NCI-H146 (cell line): ENCODE results near the gene TMEM41A.
"Not testable (repeated sequence)": the region's sequence is repeated elsewhere in the genome, so short reads cannot be mapped to it uniquely, and the experiment has no call there.

ENCODE experiments used
- DNase-seq: peaks from one replicate; lab custom pipeline; 2025; lab: John Stamatoyannopoulos, UW

TMEM41A gene

GRCh38 chr3:185488465-185488864, 10.4 kb downstream of the TMEM41A start:
- no peak for DNase-seq

GRCh38 chr3:185486394-185486793, 12.4 kb downstream of the TMEM41A start:
- DNase-seq, result no peak

DNA sequence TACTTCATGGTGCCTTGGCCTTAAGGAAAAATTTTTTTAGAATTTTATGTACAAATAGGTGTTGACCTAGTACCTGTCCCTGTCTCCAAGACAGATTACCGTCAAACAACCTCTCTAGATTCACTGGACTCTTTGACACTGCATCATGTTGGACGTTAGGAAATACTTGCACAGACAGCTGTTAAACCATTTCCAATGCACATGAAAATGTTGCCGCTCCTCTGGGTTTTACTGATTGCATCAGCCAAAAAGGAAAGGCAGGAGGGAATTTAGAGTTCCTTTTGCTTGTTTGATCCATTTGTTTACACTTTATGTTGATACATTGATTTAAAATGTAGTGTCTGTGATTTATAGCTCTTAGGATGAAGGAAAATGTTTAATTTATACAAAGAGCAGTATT, 14.5 kb downstream of the TMEM41A start:
- no peak for DNase-seq

- DNase-seq, result no peak
Measured at GRCh38 chr3:185479373-185479945, 19.4 kb downstream of the TMEM41A start.

DNA sequence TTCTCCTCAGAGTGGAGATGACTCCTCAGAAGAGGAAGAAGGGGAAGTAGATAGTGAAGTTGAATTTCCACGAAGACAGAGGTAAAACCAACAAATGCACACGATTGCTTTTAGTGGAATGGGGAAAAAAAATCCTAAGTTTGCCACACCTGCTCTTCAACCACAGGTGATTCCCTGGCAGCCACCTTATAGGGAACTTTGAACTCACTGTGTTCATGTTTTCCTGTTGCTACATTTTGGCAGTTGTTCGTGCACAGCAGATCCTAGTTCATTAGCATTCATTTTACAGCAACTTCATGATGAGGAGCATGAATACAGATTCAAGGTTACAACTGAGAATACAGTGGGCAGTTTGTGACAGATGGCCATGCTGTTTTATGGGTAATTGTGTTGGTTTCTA, 21.5 kb downstream of the TMEM41A start:
- no peak for DNase-seq

DNA sequence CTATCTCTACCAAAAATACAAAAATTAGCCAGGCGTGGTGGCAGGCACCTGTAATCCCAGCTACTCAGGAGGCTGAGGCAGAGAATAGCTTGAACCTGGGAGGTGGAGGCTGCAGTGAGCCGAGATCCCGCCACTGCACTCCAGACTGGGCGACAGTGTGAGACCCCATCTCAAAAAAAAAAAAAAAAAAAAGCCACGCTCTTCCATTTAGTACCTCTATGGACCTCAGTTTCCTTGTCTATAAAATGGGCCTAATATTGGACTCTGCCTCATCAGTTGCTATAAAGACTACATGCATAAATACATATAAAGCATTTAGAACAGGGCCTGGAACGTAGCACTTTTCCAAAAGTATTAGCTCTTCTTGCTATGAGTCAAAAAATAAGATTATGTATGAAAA, 23.9 kb downstream of the TMEM41A start:
- DNase-seq, result not testable (repeated sequence)

DNA sequence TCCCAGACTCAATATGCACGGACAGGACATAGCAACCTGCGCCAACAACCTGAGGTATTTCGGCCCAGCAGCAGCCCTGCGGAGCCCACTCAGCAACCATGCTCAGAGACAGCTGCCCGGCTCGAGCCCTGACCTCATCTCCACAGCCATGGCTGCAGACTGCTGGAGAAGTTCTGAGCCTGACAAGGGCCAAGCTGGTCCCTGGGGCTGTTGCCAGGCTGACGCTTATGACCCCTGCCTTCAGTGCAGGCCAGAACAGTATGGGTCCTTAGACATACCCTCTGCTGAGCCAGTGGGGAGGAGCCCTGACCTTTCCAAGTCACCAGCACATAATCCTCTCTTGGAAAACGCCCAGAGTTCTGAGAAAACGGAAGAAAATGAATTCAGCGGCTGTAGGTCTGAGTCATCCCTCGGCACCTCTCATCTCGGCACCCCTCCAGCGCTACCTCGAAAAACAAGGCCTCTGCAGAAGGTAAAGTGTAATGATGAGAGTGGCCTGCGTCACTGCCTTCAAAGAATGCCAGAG, 25.5 kb downstream of the TMEM41A start:
- no peak for DNase-seq

DNA sequence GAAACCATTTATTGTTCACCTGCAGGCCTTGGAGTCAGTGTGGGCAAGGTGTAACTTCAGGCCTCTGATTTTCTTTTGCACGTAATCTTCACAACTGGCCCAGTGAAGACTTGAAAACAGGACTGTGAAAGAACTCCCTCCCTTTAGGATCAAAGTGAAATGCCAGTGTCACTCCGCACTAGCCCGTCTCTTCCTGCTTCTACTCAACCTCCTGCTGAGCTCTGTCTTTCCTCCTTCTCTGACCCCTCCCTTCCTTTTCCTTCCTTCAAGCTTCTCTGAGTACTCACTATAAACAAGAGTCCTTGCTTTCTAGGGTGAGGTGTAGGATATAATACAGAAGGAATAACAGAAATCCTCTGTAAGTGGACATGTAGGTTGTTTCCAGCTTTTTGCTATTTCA, 28.5 kb downstream of the TMEM41A start:
- no peak for DNase-seq

GRCh38 chr3:185469542-185469941, 29.3 kb downstream of the TMEM41A start:
- DNase-seq, result no peak

DNA sequence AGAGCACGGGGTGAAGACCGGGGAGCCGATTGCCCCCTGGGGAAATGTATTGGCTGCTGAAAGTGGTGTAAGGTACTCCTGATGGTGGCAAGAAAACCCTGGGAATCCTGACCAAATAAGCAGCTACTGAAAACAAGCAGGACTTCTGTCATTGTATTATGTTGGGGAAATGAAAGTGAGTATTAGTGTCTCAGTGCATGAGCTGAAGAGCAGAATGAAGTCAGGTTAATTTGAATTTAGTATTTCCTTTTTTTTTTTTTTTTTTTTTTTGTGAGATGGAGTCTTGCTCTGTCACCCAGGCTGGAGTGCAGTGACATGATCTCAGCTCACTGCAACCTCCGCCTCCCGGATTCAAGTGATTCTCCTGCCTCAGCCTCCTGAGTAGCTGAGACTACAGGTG, 32.7 kb downstream of the TMEM41A start:
- not testable (repeated sequence) for DNase-seq

DNA sequence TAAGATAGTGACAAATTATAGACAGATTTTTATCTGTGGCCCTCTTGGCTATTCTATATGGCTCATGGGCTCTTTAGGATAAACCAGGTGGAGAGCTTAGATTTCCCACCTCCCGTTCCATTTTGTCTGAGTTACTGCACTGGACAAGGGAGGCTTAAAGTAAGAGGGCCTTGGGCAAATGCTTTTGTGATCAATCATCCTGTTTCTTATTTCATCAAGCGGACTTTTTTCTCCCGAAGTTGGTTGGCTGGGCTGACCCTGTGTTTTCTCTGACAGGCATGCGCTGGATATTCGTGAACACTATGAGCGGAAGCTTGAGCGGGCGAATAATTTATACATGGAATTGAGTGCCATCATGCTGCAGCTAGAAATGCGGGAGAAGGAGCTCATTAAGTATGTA, 33.4 kb downstream of the TMEM41A start:
- no peak for DNase-seq

DNA sequence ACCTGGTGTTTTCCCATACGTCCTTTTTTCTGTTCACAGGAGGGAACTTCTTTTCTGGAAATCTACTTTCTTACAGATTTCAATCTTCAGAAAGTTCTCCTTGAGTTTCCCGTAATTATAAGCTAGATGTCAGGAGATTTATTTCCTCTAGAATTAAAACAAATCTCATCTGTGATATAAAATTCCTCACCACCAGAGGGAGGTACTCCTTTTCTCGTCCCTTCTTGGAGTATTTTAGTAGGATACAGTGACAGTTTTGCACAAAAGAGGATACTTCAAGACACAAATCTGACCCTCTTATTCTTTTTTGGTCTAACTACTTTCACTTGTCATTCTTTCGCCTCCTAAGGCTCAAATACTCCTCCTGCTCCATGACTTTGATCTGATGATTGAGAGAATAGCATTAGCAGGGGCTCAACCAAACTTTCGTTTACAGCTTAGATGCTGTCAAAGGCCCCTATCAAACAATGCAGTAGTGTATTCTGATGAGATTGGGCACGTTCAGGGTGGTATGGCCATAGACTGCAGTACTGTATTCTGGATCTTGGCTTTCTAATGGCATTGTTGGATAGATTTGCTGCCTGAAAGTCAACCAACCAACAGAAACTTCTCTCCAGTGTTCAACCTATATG, 38.0 kb downstream of the TMEM41A start:
- DNase-seq, result no peak

DNA sequence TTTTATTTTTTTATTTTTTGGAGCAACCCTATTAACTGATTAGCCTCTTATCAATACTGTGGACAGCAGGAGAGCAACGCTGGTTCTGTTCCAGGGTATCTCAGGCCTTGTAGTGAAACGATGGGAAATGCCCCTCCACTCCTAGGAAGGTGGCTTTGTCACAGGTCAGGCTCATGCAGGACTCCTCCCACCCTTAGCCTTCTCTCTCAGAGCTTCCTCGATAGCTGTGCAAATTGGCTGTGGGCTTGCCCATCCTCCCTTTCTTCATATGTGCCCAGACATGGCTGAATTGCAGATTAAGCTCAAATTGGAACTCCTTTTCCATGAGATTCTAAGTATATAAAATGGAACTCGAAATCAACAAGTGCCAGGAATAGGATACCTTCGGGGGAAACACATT, 38.5 kb downstream of the TMEM41A start:
- no peak for DNase-seq

- DNase-seq, result no peak
Measured at GRCh38 chr3:185457376-185457775, 41.5 kb downstream of the TMEM41A start.

GRCh38 chr3:185451432-185451831, 47.4 kb downstream of the TMEM41A start:
- DNase-seq, result not testable (repeated sequence)

DNA sequence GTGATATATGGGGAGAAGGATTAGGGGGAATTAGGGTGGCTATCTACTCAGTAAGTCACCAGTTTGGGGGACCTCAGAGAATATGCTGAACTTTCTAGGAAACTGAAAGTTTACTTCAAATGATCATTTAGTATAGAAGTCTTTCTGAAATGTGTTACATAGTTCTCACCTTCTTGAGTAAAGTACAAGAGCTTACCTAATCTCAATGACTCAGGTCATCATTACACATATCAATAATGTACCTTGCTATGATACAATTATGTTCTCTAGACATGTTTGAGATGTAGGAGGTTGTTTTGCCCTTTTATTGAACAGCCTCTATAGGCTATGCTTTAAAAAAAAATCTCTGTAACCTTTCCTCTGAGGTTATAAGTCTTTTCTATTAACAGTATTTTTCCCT, 50.7 kb downstream of the TMEM41A start:
- no peak for DNase-seq

DNA sequence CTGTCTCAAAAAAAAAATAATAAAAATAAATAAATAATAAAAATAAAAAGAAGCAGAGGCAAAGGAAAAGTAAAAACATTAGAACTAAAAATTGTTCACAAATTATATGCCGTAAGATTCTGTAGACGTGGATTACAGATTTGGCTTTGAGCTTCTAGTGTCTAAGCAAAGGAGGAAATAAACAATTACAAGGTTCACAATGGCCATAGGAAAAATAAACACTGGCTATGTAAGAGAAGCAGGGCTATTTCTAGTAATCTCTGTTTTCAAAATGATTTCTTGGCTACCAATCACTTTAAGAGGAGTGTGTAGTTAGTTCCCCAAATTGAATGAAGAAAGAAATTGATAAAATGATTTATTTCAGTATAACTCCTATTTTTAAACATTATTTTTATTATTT, 54.5 kb downstream of the TMEM41A start:
- no peak for DNase-seq

DNA sequence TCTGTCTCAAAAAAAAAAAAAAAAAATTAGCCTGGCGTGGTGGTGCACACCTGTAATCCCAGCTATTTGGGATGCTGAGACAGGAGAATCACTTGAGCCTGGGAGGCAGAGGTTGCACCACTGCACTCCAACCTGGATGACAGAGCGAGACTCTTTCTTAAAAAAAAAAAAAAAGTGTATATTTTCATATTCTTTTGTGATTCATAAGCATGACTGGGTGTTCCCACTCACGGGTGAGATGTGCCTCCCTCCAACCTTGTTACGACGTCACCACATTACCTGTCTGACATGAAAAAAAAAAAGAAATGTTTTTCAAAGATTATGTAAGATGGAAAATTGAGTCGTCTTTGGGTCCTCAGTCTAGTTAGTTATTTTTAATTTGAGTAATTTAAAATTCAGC, 56.8 kb downstream of the TMEM41A start:
- no peak for DNase-seq

DNA sequence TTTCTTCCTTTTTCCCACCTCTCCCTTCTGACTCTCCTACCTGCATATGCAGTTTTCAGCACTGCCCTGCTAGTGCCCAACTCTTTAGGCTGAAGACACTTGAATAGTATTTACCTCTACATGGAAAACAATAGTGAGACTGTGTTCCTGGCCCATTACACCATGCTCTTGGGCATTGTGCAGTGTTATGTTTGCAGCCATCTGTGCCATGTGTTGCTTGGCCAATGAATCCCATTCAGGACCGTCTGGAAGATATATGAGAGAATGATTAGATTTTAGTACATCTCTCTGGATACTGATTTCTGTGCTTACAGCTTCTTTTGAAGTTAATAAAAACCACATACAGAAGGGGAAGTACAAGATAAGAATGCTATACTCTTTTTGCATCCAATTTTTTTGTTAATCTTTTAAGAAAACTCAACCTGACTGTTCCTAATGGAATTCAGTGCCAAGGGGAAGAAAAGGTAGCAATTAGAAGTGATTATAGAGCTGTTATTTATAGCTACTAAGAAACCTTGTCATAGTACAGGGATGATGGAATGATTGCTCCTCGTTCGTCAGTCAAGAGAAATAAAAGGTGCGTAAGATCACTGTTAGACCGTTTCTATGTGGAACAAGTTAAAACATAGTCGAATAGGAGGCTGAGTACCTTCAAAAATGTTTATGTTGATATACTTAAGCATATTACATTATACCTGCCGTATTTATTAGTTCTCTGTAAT, 58.9 kb downstream of the TMEM41A start:
- no peak for DNase-seq
